HepG2 (cell line): Measurements from ENCODE around the gene MRGPRG. TPM values are rescaled to one million over a fixed set of nuclear protein-coding genes. Genes with fewer than 3 reads are reported as not detected.

ENCODE experiments used
- ATAC-seq: fragments of 200-7000 bp; cut with Tn5 transposase; 3 replicates; pipeline ENCODE4 v1.9.1; 2020; ENCODE audit warnings: mild to moderate bottlenecking, moderate library complexity
- BruUV-seq: library from RNA; stranded (reverse); fragments of 400-500 nt; replicated peaks from 2 replicates; lab custom pipeline; 2021; lab: Mats Ljungman, UMichigan
- CTCF ChIA-PET: fragments of 300-600 bp; formaldehyde crosslinking; extraction: SDS; loops from one replicate; lab custom pipeline; 2021; ENCODE audit warnings: low total read pairs, inconsistent platforms, low intra/inter-chr PET ratio; lab: Yijun Ruan, JAX
- POLR2A ChIA-PET: fragments of 350-600 bp; sonication (Branson Sonifier 250); formaldehyde crosslinking; loops from one replicate; lab custom pipeline; 2020; ENCODE audit warnings: antibody characterized with exemption, inconsistent platforms; lab: Yijun Ruan, JAX
- DNase-seq: peaks from one replicate; pipeline ENCODE4 v3.0.0-alpha.2; 2015; ENCODE audit warnings: low spot score
- FAIRE-seq: peaks from 3 replicates; lab custom pipeline; 2011; peaks lifted over from hg19 to GRCh38; lab: Jason Lieb, UNC
- H2AFZ ChIP-seq: one replicate; pipeline ENCODE4 v1.6.1; 2011; ENCODE audit warnings: low read length, inconsistent platforms
- H3K27ac ChIP-seq: fragments of 300-600 bp; 3 replicates; pipeline ENCODE4 v1.8.0; 2011; ENCODE audit warnings: mixed run types, mild to moderate bottlenecking, mixed read lengths, low read length, inconsistent platforms; ENCODE audit not compliant: insufficient read depth; ENCODE audit errors: extremely low read length
- H3K27me3 ChIP-seq, 2 experiments: fragments of 200-600 bp in 1 of 2; 2 replicates in 1 of 2; 3 replicates in 1 of 2; pipeline versions ENCODE4 v1.6.0 to v1.8.0; 2011; ENCODE audit warnings: low read length in 2 of 2, mild to moderate bottlenecking in 2 of 2, moderate library complexity in 2 of 2, inconsistent platforms in 1 of 2; ENCODE audit not compliant: insufficient read depth in 2 of 2, control insufficient read depth in 1 of 2
- H3K36me3 ChIP-seq, 2 experiments: fragments of 200-600 bp in 1 of 2; replicated peaks in 1 of 2; 2 replicates in 1 of 2; 3 replicates in 1 of 2; pipeline versions ENCODE4 v1.5.1 to v1.8.0; 2011; ENCODE audit warnings: low read length in 2 of 2, inconsistent platforms in 1 of 2; ENCODE audit not compliant: insufficient read depth in 2 of 2, control insufficient read depth in 1 of 2
- H3K4me1 ChIP-seq: 2 replicates; pipeline ENCODE4 v1.5.1; 2012; ENCODE audit warnings: low read length, inconsistent platforms; ENCODE audit not compliant: insufficient read depth
- H3K4me2 ChIP-seq: 2 replicates; pipeline ENCODE4 v1.6.0; 2011; ENCODE audit warnings: low read depth, low read length, inconsistent platforms
- H3K4me3 ChIP-seq, 3 experiments: fragments of 200-600 bp in 1 of 3; sonication (generic), shearing (Covaris generic) in 1 of 3; replicated peaks in 1 of 3; 2 replicates each; pipeline ENCODE4 v1.5.1; 2011 to 2016; ENCODE audit warnings: low read length in 3 of 3, inconsistent platforms in 2 of 3, low read depth in 2 of 3, mild to moderate bottlenecking in 2 of 3, control low read depth in 1 of 3, mixed read lengths in 1 of 3; ENCODE audit not compliant: insufficient read depth in 1 of 3
- H3K79me2 ChIP-seq: one replicate; pipeline ENCODE4 v1.6.1; 2011; ENCODE audit warnings: low read length, inconsistent platforms; ENCODE audit not compliant: insufficient read depth
- H3K9ac ChIP-seq: 2 replicates; pipeline ENCODE4 v1.6.0; 2011; ENCODE audit warnings: mild to moderate bottlenecking, low read depth, low read length, inconsistent platforms; ENCODE audit not compliant: insufficient read depth
- H3K9me3 ChIP-seq: 2 replicates; pipeline ENCODE4 v1.5.1; 2012; ENCODE audit warnings: mild to moderate bottlenecking, low read length
- H4K20me1 ChIP-seq: 2 replicates; pipeline ENCODE4 v1.6.0; 2011; ENCODE audit warnings: inconsistent platforms, mild to moderate bottlenecking, low read length, moderate library complexity; ENCODE audit not compliant: insufficient read depth
- ARID5B ChIP-seq: IDR thresholded peaks from 2 replicates; pipeline ENCODE4 v1.4.0; 2020; ENCODE audit warnings: mild to moderate bottlenecking, missing genetic modification reagents
- ATF7-NPFF ChIP-seq: sonication (generic); formaldehyde crosslinking; IDR thresholded peaks from 2 replicates; pipeline ENCODE4 v1.8.1; 2023; ENCODE audit warnings: mild to moderate bottlenecking, low read depth, missing genetic modification reagents, moderate library complexity
- GTF3A ChIP-seq: sonication (generic); formaldehyde crosslinking; conservative IDR thresholded peaks from 2 replicates; pipeline ENCODE4 v1.4.0; 2020; ENCODE audit warnings: mild to moderate bottlenecking, missing genetic modification reagents
- RCOR2 ChIP-seq: IDR thresholded peaks from 2 replicates; pipeline ENCODE4 v1.6.1; 2016; ENCODE audit warnings: missing biosample characterization, missing genetic modification reagents
- THRA ChIP-seq: sonication (generic); formaldehyde crosslinking; IDR thresholded peaks from 2 replicates; pipeline ENCODE4 v1.4.0; 2020; ENCODE audit warnings: missing genetic modification reagents, borderline replicate concordance
- ZNF776 ChIP-seq: sonication (generic); formaldehyde crosslinking; IDR thresholded peaks from 2 replicates; pipeline ENCODE4 v1.4.0; 2020; ENCODE audit warnings: mild to moderate bottlenecking, missing genetic modification reagents
- WGBS: methylation state at CpG from one replicate; pipeline ENCODE4 v1.1.6; 2017; ENCODE audit warnings: low lambda C conversion rate; 5-methylcytosine and 5-hydroxymethylcytosine counted together
- in situ Hi-C: cut with HindIII; loops from 2 replicates; pipeline ENCODE4 v1.10.0; 2017; ENCODE audit warnings: low pct_unique_long_range_greater_than_20kb; ENCODE audit not compliant: extremely low pct_ligation_motif_present
- intact Hi-C: fragments of 100-400 bp; cut with micrococcal nuclease; formaldehyde crosslinking; loops from one replicate; pipeline ENCODE4 v1.10.0; 2022; ENCODE audit not compliant: unreplicated experiment
- polyA plus RNA-seq, 8 experiments: library from polyadenylated mRNA; depleted of rRNA in 3 of 8; stranded (reverse) in 7 of 8; unstranded in 1 of 8; fragments of >200 nt; fragmentation: Illumina TruSeq in 4 of 8; extraction: Trizol in 4 of 8; gene quantifications; 2 replicates each; pipeline versions ENCODE4 v1.2.1 to v1.2.3, GENCODE V29; 2011 to 2016; ENCODE audit warnings: low read depth in 4 of 8, missing spikeins in 1 of 8, mixed read lengths in 1 of 8; ENCODE audit not compliant: insufficient read depth in 1 of 8
- total RNA-seq, 5 experiments: library from RNA; depleted of rRNA; stranded (reverse); fragments of >200 nt; fragmentation: Illumina TruSeq; extraction: Trizol; gene quantifications; 2 replicates each; pipeline ENCODE4 v1.2.3, GENCODE V29; 2016; ENCODE audit warnings: low read depth in 1 of 5
- TF ChIP-seq, protein P1 (sequence below): sonication (generic); formaldehyde crosslinking; IDR thresholded peaks from 2 replicates; pipeline ENCODE4 v1.5.1; 2020; ENCODE audit warnings: missing genetic modification reagents, mild to moderate bottlenecking, borderline replicate concordance
- TF ChIP-seq, protein P2 (sequence below): sonication (generic); formaldehyde crosslinking; IDR thresholded peaks from 2 replicates; pipeline ENCODE4 v1.4.0; 2020; ENCODE audit warnings: missing genetic modification reagents

Gene MRGPRG
- total and polyA plus RNA-seq, 2 of the 13 experiments (the other 11 are each of a cell fraction or from before 2014, with no cell fraction given) = not detected

- TF ChIP-seq, protein P1, sequence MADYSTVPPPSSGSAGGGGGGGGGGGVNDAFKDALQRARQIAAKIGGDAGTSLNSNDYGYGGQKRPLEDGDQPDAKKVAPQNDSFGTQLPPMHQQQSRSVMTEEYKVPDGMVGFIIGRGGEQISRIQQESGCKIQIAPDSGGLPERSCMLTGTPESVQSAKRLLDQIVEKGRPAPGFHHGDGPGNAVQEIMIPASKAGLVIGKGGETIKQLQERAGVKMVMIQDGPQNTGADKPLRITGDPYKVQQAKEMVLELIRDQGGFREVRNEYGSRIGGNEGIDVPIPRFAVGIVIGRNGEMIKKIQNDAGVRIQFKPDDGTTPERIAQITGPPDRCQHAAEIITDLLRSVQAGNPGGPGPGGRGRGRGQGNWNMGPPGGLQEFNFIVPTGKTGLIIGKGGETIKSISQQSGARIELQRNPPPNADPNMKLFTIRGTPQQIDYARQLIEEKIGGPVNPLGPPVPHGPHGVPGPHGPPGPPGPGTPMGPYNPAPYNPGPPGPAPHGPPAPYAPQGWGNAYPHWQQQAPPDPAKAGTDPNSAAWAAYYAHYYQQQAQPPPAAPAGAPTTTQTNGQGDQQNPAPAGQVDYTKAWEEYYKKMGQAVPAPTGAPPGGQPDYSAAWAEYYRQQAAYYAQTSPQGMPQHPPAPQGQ (CRISPR knock-in tag) = no peak
- no peak for TF ChIP-seq THRA (CRISPR knock-in tag)
- TF ChIP-seq, protein P2, sequence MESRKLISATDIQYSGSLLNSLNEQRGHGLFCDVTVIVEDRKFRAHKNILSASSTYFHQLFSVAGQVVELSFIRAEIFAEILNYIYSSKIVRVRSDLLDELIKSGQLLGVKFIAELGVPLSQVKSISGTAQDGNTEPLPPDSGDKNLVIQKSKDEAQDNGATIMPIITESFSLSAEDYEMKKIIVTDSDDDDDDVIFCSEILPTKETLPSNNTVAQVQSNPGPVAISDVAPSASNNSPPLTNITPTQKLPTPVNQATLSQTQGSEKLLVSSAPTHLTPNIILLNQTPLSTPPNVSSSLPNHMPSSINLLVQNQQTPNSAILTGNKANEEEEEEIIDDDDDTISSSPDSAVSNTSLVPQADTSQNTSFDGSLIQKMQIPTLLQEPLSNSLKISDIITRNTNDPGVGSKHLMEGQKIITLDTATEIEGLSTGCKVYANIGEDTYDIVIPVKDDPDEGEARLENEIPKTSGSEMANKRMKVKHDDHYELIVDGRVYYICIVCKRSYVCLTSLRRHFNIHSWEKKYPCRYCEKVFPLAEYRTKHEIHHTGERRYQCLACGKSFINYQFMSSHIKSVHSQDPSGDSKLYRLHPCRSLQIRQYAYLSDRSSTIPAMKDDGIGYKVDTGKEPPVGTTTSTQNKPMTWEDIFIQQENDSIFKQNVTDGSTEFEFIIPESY = no peak
- no peak for TF ChIP-seq GTF3A
Observed at GRCh38 chr11:3201677-3202181, 16.9 kb downstream of the MRGPRG start (continued).

- intact Hi-C loops = no loop called here
- no peak for ATAC-seq
- POLR2A ChIA-PET = no interaction called here
- TF ChIP-seq RCOR2 (CRISPR knock-in tag) (no peak), ATF7-NPFF (no peak), ZNF776 (CRISPR knock-in tag) (no peak), ARID5B (no peak)
Observed at GRCh38 chr11:3201112-3201581, 17.5 kb downstream of the MRGPRG start.

More at GRCh38 chr11:3201112-3201581, 17.5 kb downstream of the MRGPRG start:
- no peaks in the 10 kb centered on the region for H3K4me1 ChIP-seq
- in situ Hi-C loops = no loop called here
- no peak for FAIRE-seq
- H2AFZ ChIP-seq = no peak overlapping the region
- BruUV-seq = no TSS peak
- DNase-seq = no peak
- no peak overlapping the region for H3K9ac ChIP-seq
- no peak overlapping the region for H3K27ac ChIP-seq
- no peaks in the 10 kb centered on the region for H3K79me2 ChIP-seq
- CTCF ChIA-PET = no interaction called here
- no peaks in the 10 kb centered on the region for H3K36me3 ChIP-seq
- H3K9me3 ChIP-seq = no peaks in the 10 kb centered on the region
- H3K4me2 ChIP-seq = no peak overlapping the region
- WGBS = no CpG with 5 or more reads among the region's 15 CpGs
- H3K27me3 ChIP-seq = peaks cover 26 to 86% of the 10 kb centered on the region in 2 experiments; a peak in 4 of 5 replicates
- no peak overlapping the region for H3K4me3 ChIP-seq
- 0 out of 2 replicates have a peak, but pooled peaks cover 7% of the 10 kb centered on the region for H4K20me1 ChIP-seq
